Endothelial cell of umbilical vein (primary cell): ENCODE data around the gene OXA1L. TPM values are rescaled to one million over a fixed set of nuclear protein-coding genes. Genes with fewer than 3 reads are reported as not detected.

Source experiments
- BruUV-seq: library from RNA; stranded (reverse); fragments of 400-500 nt; replicated peaks from 2 replicates; lab custom pipeline; 2021; lab: Mats Ljungman, UMichigan
- CTCF ChIA-PET: fragments of 300-600, 350-600 bp; sonication (Branson Sonifier 250); formaldehyde crosslinking; loops from one replicate; lab custom pipeline; 2021; ENCODE audit warnings: antibody characterized with exemption, inconsistent platforms; lab: Charles Lee
- POLR2A ChIA-PET: fragments of 300-600, 350-600 bp; sonication (Branson Sonifier 250); formaldehyde crosslinking; loops from one replicate; lab custom pipeline; 2021; ENCODE audit warnings: antibody characterized with exemption, inconsistent platforms; lab: Charles Lee
- DNase-seq: peaks from one replicate; pipeline ENCODE4 v3.0.0-alpha.2; 2011; ENCODE audit warnings: low read depth, low spot score
- FAIRE-seq: peaks from 2 replicates; lab custom pipeline; 2011; peaks lifted over from hg19 to GRCh38; lab: Jason Lieb, UNC
- H2AFZ ChIP-seq: 2 replicates; pipeline ENCODE4 v1.6.0; 2012; ENCODE audit warnings: low read depth, low read length, control low read depth, inconsistent platforms
- H3K27ac ChIP-seq: 2 replicates; pipeline ENCODE4 v1.5.1; 2011; ENCODE audit warnings: low read depth, mild to moderate bottlenecking, control low read depth, low read length, moderate library complexity; ENCODE audit not compliant: insufficient read depth
- H3K27me3 ChIP-seq, 2 experiments: 2 replicates each; pipeline versions ENCODE4 v1.6.0 to v1.6.1; 2011; ENCODE audit warnings: low read length in 2 of 2, mixed read lengths in 1 of 2; ENCODE audit not compliant: control insufficient read depth in 2 of 2, insufficient read depth in 2 of 2
- H3K36me3 ChIP-seq, 2 experiments: 2 replicates in 1 of 2; 3 replicates in 1 of 2; pipeline ENCODE4 v1.5.1; 2011; ENCODE audit warnings: low read length in 2 of 2, mild to moderate bottlenecking in 1 of 2, moderate library complexity in 1 of 2; ENCODE audit not compliant: control insufficient read depth in 2 of 2, insufficient read depth in 2 of 2; ENCODE audit errors: extremely low read depth in 1 of 2
- H3K4me1 ChIP-seq: 3 replicates; pipeline ENCODE4 v1.5.1; 2011; ENCODE audit warnings: mild to moderate bottlenecking, low read length; ENCODE audit not compliant: control insufficient read depth, insufficient read depth; ENCODE audit errors: extremely low read depth
- H3K4me2 ChIP-seq: 2 replicates; pipeline ENCODE4 v1.6.1; 2011; ENCODE audit warnings: low read length, control low read depth, mixed read lengths; ENCODE audit not compliant: insufficient read depth
- H3K4me3 ChIP-seq, 3 experiments: fragments of 200-600 bp in 1 of 3; sonication (generic), shearing (Covaris generic) in 1 of 3; replicated peaks in 1 of 3; 2 replicates each; pipeline ENCODE4 v1.5.1; 2011 to 2016; ENCODE audit warnings: control low read depth in 3 of 3, low read length in 3 of 3, mild to moderate bottlenecking in 2 of 3, inconsistent platforms in 1 of 3, low read depth in 1 of 3, moderate library complexity in 1 of 3; ENCODE audit not compliant: insufficient read depth in 1 of 3
- H3K79me2 ChIP-seq: 2 replicates; pipeline ENCODE4 v1.6.0; 2012; ENCODE audit warnings: low read length, inconsistent platforms; ENCODE audit not compliant: control insufficient read depth, insufficient read depth
- H3K9ac ChIP-seq: replicated peaks from 2 replicates; pipeline ENCODE3; 2011; ENCODE audit warnings: low read length, control low read depth; ENCODE audit not compliant: insufficient read depth; ENCODE audit errors: extremely low read depth
- H3K9me1 ChIP-seq: replicated peaks from 3 replicates; pipeline ENCODE4 v1.6.0; 2011; ENCODE audit warnings: mild to moderate bottlenecking, low read length; ENCODE audit not compliant: control insufficient read depth, insufficient read depth; ENCODE audit errors: extremely low read depth
- H3K9me3 ChIP-seq: replicated peaks from 2 replicates; pipeline ENCODE4 v1.5.1; 2012; ENCODE audit warnings: low read length, inconsistent platforms; ENCODE audit not compliant: control insufficient read depth, insufficient read depth
- H4K20me1 ChIP-seq: replicated peaks from 2 replicates; pipeline ENCODE3; 2011; ENCODE audit warnings: mild to moderate bottlenecking, low read length; ENCODE audit not compliant: control insufficient read depth, insufficient read depth; ENCODE audit errors: extremely low read depth
- EZH2 ChIP-seq: IDR thresholded peaks from 2 replicates; pipeline ENCODE4 v1.6.1; 2012; ENCODE audit warnings: borderline replicate concordance, low read depth, mild to moderate bottlenecking, moderate library complexity, low read length, inconsistent platforms; ENCODE audit not compliant: severe bottlenecking
- FOS ChIP-seq: IDR thresholded peaks from 2 replicates; pipeline ENCODE4 v1.6.1; 2011; ENCODE audit warnings: mild to moderate bottlenecking, low read length, moderate library complexity, borderline replicate concordance; ENCODE audit not compliant: insufficient read depth
- GATA2 ChIP-seq: IDR thresholded peaks from 2 replicates; pipeline ENCODE4 v1.7.0; 2011; ENCODE audit warnings: low read depth, mild to moderate bottlenecking, moderate library complexity, mixed read lengths, low read length; ENCODE audit not compliant: insufficient read length, insufficient read depth
- JUN ChIP-seq: IDR thresholded peaks from 2 replicates; pipeline ENCODE4 v1.6.1; 2011; ENCODE audit warnings: borderline replicate concordance, low read depth; ENCODE audit not compliant: insufficient read length, insufficient read depth
- MYC ChIP-seq: IDR thresholded peaks from one replicate; pipeline ENCODE4 v1.6.1; 2011; ENCODE audit warnings: mild to moderate bottlenecking, low read depth, low read length
- POLR2A ChIP-seq: IDR thresholded peaks from 2 replicates; pipeline ENCODE4 v1.6.1; 2012; ENCODE audit warnings: low read depth, mild to moderate bottlenecking, control low read depth, low read length
- POLR2AphosphoS5 ChIP-seq: IDR thresholded peaks from 2 replicates; pipeline ENCODE4 v1.6.1; 2012; ENCODE audit warnings: low read depth, mild to moderate bottlenecking, control low read depth, low read length, moderate library complexity; ENCODE audit not compliant: insufficient read depth
- dilution Hi-C: fragments of 300-500 bp; cut with MboI; formaldehyde crosslinking; loops from one replicate; pipeline ENCODE4 v1.15.0; 2019; ENCODE audit warnings: low sequenced_read_pairs; ENCODE audit not compliant: extremely low pct_ligation_motif_present
- intact Hi-C: fragments of 100-400 bp; cut with micrococcal nuclease; formaldehyde crosslinking; loops from one replicate; pipeline ENCODE4 v1.10.0; 2022
- polyA plus RNA-seq, 4 experiments: library from polyadenylated mRNA; depleted of rRNA in 3 of 4; stranded (reverse) in 3 of 4; unstranded in 1 of 4; fragments of >200 nt; gene quantifications; 2 replicates each; pipeline versions ENCODE4 v1.2.1 to v1.2.3, GENCODE V29; 2011 to 2012; ENCODE audit warnings: missing spikeins in 1 of 4
- total RNA-seq: library from RNA; stranded (reverse); gene quantifications from 2 replicates; pipeline ENCODE4 v1.2.3, GENCODE V29; 2021
- TF ChIP-seq, protein P1 (sequence below), 2 donors: IDR thresholded peaks; 1 replicate in 1 of 2; 2 replicates in 1 of 2; pipeline ENCODE4 v1.5.1; 2011; ENCODE audit warnings: low read length in 2 of 2, mild to moderate bottlenecking in 2 of 2, moderate library complexity in 2 of 2, control low read depth in 1 of 2, inconsistent platforms in 1 of 2, low read depth in 1 of 2; ENCODE audit not compliant: insufficient read depth in 1 of 2; ENCODE audit errors: extremely low read depth in 1 of 2
- TF ChIP-seq, protein P2 (sequence below): IDR thresholded peaks from 2 replicates; pipeline ENCODE4 v1.6.1; 2011; ENCODE audit not compliant: insufficient read depth, insufficient read length

OXA1L gene
- total and polyA plus RNA-seq, 2 donors (not counting 3 experiments of a cell fraction or from before 2014, with no cell fraction given) = 212 to 294 TPM

GRCh38 chr14:22774011-22774706 is 7.7 kb downstream of the OXA1L start:
- POLR2A ChIA-PET = no interaction called here

DNA sequence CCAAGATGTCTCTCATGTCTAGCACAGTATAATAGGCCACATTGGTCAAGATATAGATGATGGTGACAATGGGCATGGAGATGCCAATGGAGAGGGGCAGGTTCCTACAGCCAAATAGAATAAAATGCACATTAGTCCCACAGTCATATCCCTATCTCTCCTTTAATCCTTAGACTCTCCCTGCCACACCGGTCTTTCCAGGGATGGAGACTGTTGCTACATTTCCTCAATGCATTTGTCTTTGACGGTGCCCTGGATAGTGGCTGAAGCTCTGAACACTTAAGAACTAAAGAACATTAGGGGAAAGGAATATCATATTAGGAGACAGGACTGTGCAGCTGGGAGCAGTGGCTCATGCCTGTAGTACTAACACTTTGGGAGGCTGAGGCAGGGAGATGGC is 9.7 kb downstream of the OXA1L start:
- TF ChIP-seq, protein P1, sequence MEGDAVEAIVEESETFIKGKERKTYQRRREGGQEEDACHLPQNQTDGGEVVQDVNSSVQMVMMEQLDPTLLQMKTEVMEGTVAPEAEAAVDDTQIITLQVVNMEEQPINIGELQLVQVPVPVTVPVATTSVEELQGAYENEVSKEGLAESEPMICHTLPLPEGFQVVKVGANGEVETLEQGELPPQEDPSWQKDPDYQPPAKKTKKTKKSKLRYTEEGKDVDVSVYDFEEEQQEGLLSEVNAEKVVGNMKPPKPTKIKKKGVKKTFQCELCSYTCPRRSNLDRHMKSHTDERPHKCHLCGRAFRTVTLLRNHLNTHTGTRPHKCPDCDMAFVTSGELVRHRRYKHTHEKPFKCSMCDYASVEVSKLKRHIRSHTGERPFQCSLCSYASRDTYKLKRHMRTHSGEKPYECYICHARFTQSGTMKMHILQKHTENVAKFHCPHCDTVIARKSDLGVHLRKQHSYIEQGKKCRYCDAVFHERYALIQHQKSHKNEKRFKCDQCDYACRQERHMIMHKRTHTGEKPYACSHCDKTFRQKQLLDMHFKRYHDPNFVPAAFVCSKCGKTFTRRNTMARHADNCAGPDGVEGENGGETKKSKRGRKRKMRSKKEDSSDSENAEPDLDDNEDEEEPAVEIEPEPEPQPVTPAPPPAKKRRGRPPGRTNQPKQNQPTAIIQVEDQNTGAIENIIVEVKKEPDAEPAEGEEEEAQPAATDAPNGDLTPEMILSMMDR (IDR thresholded peaks at IDR 0.05; ENCODE audit: extremely low read depth in 1 of 2, insufficient read depth in 1 of 2, low read depth in 1 of 2, low read length in 2 of 2) = no peak
- TF ChIP-seq POLR2A = no peak
- TF ChIP-seq POLR2AphosphoS5 = no peak
- TF ChIP-seq EZH2 = no peak
- TF ChIP-seq, protein P2, sequence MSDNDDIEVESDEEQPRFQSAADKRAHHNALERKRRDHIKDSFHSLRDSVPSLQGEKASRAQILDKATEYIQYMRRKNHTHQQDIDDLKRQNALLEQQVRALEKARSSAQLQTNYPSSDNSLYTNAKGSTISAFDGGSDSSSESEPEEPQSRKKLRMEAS = no peak
- no peak for TF ChIP-seq FOS
- no peak for TF ChIP-seq MYC
- no peak for TF ChIP-seq GATA2
- no peak for TF ChIP-seq JUN
- intact Hi-C loops (loop anchor here (2.0 kb wide), 1 partner anchor 125 kb away; no protein-coding TSS in a partner anchor), dilution Hi-C loops (no loop called here)
- Histone ChIP-seq H3K9me3 (no peaks in the 10 kb centered on the region), H3K4me3 (no peak overlapping the region), H2AFZ (no peak overlapping the region), H3K9me1 (no peaks in the 10 kb centered on the region), H4K20me1 (no peaks in the 10 kb centered on the region), H3K9ac (no peak overlapping the region), H3K27me3 (no peaks in the 10 kb centered on the region), H3K27ac (no peak overlapping the region), H3K4me1 (peaks cover 2% of the 10 kb centered on the region), H3K4me2 (no peak overlapping the region), H3K36me3 (peaks cover 15 to 23% of the 10 kb centered on the region in 2 experiments), H3K79me2 (no peaks in the 10 kb centered on the region)
- ChIA-PET POLR2A (no interaction called here), CTCF (interaction anchor here (1.5 to 3.7 kb wide), 2 partner anchors 46 to 118 kb away, joined by 4 to 15 read pairs; no protein-coding TSS in a partner anchor)
- DNase-seq = no peak
- no peak for FAIRE-seq
- BruUV-seq = no TSS peak

More at GRCh38 chr14:22774011-22774706, 7.7 kb downstream of the OXA1L start:
- FAIRE-seq (no peak), DNase-seq (no peak)
- Histone ChIP-seq H3K4me2 (no peak overlapping the region), H3K27me3 (no peaks in the 10 kb centered on the region), H3K9ac (no peak overlapping the region), H3K9me1 (no peaks in the 10 kb centered on the region), H4K20me1 (no peaks in the 10 kb centered on the region), H2AFZ (no peak overlapping the region), H3K4me3 (no peak overlapping the region), H3K4me1 (peaks cover 6% of the 10 kb centered on the region), H3K9me3 (no peaks in the 10 kb centered on the region), H3K27ac (no peak overlapping the region), H3K36me3 (peaks cover 34 to 38% of the 10 kb centered on the region in 2 experiments), H3K79me2 (peaks cover 3% of the 10 kb centered on the region)
- peak; percentile 57 for TF ChIP-seq POLR2A
- TF ChIP-seq, protein P1 (IDR thresholded peaks at IDR 0.05; ENCODE audit: extremely low read depth in 1 of 2, insufficient read depth in 1 of 2, low read depth in 1 of 2, low read length in 2 of 2) = no peak
- no TSS peak for BruUV-seq
- CTCF ChIA-PET = interaction anchor here (0.7 to 2.0 kb wide), 4 partner anchors 48 to 217 kb away, joined by 3 to 18 read pairs (median 3); no protein-coding TSS in a partner anchor
- dilution Hi-C loops (no loop called here), intact Hi-C loops (no loop called here)
